ENCODE data around the gene AQP12B.

The AQP12B gene

DNA sequence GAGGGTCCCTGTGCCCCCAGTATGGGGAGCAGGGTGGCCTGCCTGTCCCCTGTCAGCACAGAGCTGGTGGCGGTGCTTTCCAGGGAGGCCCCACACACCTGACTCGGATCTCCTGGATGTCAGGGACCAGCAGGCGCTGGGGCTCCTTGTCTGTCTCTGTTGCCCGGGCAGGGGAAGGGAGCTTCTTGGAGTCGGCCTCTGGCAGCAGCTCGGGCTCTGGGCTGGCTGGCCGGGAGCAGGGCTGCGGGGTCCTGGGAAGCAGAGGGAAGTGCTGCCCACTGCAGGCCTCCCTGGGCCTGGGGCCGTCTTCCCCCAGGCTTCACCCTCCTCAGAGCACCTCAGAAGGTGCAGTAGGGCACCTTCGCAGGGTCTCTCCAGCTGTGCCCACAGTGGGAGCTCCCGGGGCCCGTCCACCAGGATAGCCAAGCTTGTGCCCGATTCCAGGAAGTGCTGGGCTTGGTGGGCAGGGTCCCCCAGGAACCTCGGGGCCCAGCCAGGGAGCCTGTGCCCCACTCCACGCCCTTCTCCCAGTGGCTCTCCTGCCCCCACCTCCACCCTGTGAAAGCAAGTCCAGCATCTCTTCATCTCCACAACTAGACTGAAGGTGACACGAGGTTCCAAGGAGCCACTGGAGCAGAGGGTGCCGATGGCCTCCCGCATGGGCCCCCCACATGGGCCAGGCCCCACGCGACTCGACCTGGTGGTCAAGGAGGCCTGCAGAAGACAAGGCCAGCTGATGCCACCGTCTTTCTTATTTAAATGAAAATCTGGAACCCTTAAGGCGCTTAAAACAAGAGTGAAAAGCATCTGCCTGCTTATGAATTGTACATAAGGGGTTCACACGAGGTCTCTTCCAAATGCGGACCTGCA, 37.2 kb upstream of the AQP12B start:
- in situ Hi-C loops (cut with MboI; ENCODE audit: low pct_unique_long_range_greater_than_20kb, low sequenced_read_pairs), result no loop called here
- no peak for DNase-seq

DNA sequence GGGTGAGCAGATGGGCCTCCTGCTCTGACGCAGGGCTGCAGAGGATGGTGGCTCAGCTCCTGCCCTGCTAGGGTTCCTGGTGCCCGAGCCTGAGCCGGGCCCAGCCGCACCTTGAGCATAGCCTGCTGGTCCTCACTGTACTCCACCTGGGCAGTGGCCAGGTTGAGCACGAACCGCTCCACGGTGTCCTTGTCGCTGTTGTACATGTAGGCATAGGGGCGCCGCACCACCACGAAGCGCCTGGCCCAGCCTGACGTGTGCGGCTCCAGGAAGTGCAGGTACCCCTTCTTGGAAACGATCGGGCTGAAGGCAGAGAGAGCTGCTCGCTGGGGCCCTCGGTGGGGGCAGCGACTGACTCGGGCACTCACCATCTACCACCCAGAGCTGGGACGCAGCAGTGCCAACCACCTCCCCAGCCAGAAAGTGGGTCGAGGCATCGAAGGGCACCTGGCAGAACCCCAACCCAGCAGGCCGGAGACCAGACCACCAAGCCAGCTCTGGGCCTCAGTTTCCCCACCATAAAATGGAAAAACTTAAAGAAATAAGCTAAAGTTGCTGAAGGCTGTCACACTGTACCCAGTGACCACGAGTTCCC, 36.3 kb upstream of the AQP12B start:
- no peak for DNase-seq
- in situ Hi-C loops (cut with MboI; ENCODE audit: low pct_unique_long_range_greater_than_20kb, low sequenced_read_pairs), result no loop called here

DNA sequence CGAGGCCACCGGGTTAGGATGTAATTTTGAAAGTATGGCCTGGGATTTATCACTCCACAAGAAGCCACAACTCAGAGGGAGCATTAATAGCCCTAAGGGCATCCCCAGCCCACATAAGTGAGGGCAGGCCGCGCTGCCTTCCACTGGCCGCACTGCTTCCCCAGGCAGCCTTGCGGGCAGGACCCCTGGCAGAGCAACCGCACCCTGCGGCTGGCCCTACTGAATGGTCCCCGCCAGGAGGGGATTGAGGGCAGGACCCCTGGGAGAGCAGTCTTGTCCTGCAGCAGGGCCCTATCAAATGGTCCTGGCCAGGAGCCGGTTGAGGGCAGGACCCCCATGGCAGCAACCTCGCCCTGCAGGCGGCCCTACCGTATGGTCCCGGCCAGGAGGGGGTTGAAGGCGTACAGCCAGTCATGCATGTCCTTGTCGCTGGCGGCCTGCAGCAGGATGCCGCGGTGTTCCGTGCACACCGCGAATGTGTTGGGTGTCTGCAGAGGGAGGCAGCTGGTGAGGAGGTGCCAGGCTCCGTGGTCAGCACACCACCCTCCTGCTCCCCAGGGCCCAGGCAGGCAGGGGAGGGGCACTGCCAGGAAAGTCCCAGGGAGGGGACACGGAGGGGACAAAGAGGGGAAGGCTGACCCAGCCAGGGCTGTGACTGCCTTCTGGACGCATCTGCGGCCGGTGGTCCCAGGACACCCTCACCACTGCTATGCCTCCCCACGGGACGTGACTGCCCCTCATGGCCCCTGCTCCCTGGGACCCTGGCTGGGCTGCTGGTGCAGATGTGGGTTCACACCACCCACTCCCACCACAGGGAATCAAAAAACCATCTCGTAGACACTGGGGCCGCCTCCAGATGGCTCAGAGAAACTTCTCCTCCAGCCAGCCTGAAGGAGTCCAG, 35.2 kb upstream of the AQP12B start:
- in situ Hi-C loops (cut with MboI; ENCODE audit: low pct_unique_long_range_greater_than_20kb, low sequenced_read_pairs), result no loop called here
- DNase-seq, result no peak

DNA sequence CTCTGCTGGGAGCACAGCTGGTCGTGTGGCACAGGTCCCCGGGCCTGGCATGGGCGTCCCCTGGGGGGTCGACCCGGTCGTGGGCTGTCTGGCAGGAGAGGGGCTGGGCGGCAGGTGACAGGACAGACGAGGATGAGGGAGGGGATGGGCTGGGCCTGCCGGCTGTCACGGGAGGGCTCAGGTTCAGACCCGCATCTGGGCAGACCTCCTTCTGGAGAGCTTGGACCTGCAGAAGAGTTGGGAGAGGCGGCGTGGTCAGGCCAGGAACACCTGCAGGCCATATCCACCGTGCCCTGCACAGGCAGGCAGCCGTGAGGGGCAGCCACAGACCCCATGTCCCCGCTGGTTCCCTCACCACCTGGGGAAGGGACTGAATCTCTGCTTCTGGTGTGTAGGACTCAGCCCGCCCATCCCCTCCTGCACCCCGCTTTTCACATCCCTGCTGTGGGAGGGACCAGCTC, 34.5 kb upstream of the AQP12B start:
- in situ Hi-C loops (cut with MboI; ENCODE audit: low pct_unique_long_range_greater_than_20kb, low sequenced_read_pairs), result no loop called here
- DNase-seq, result no peak

DNA sequence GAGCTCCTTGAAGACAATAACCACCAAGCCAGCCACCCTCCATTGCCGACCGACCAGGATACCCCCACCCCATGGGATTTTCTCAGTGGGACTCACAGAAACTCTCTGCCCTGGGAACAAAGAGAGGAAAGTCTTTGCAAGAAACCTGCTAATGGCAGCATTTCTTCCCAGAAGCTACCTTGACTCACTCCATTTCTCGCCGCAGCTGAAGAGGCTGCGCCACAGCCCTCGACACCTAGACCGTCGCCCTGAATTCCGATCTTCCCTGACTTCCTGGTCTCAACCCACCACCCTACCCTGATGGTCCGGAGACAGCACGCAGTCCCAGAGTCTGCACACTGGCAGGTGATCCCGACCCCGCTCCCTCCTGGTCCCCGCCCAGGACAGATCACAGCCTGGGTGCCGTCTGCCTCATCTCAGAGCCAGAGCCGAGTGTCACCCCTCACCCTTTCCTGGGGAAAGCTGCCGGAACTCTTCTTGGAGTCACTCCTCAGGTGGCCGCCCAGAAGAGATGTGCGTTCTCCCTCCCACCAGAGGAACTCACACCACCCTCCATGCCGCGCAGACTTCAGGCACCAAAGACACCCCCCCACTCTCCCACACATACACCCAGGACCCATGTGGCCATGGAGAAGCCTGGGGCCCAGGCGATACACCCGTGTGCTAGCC, 33.6 kb upstream of the AQP12B start:
- in situ Hi-C loops (cut with MboI; ENCODE audit: low pct_unique_long_range_greater_than_20kb, low sequenced_read_pairs), result no loop called here
- DNase-seq, result no peak

DNA sequence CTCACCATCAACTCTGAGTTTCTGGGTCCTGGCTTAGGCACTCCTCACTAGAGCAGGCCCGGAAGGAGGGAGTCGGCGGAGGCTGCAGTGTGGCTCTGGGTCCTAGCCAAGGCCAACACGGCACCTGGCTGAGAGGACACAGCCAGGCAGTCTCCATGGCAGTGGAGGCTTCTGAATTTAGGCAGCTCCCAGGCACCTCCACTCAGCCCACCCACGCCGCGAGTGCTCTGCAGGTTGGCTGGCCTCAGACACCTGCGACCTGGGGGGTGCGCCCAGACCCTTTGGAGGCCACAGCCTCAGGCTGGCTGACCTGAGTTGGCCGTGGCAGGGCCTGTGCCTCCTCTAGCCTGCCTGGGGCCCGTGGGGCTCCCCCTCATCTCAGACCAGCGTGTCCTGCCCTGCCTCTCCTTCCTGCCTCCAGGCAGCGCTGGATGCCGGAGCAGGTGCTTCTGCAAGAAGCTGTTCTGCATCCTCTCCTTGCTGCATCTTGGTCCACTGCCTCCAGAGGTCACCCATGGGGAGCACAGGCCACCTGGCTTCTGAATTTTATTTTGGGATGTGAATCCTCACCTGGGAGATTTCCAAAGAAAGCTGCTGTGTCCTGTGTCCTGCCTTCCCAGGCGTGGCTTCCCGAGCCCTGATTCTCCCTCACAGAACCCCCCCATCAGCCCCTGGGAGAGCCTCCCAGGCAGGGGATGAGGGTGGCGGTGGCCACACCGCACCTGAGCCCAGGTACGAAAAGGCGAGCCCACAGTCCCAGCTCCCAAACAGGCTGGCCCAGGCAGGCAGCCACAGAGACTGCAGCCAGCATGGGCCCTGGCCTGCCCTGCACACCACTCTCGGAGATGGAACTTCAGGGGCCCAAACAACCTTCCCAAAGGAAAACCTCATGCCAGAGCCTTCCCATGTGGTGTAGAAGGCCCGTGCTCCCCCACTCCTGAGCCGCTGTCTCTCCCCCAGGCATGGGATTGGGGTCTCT, 32.4 kb upstream of the AQP12B start:
- no peak for DNase-seq
- in situ Hi-C loops (cut with MboI; ENCODE audit: low pct_unique_long_range_greater_than_20kb, low sequenced_read_pairs), result no loop called here

DNA sequence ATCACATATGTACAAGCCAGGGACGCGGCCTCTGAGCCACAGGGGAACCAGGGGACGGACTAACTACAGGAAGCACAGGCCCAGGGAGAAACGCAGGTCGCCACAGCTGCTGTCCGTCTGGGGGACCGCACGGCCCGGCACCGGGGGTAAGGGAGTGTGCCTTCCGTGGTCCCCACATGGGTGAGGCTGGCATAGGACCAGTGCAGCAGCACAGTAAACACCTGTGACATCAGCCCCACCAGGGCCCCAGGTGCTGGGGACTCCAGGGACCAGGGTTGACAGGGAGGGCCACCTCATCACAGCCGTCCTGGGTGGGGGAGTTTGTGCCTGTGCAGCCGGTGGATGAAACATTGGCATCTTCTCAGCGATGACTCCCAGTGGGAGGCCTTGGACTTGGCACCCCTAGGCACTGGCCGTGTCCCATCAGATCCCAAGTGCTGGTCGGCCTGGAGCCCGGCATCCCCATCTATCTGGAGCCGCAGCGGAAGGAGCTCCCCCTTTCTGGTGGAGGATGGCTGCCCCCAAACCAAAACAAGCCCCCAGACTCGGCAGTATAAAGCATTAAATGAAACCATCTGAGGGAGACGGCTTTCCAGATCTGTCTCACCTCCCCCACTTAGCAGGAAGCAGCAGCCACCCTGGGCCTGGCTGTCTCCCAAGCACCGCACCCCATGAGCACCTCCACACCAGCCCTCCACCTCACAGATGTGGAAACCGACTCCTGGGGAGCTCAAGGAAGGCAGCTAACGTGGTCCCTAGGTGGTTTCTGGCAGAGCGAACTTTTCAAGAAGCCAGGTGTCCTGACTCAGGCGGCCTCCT, 31.5 kb upstream of the AQP12B start:
- in situ Hi-C loops (cut with MboI; ENCODE audit: low pct_unique_long_range_greater_than_20kb, low sequenced_read_pairs), result no loop called here
- DNase-seq, result no peak

DNA sequence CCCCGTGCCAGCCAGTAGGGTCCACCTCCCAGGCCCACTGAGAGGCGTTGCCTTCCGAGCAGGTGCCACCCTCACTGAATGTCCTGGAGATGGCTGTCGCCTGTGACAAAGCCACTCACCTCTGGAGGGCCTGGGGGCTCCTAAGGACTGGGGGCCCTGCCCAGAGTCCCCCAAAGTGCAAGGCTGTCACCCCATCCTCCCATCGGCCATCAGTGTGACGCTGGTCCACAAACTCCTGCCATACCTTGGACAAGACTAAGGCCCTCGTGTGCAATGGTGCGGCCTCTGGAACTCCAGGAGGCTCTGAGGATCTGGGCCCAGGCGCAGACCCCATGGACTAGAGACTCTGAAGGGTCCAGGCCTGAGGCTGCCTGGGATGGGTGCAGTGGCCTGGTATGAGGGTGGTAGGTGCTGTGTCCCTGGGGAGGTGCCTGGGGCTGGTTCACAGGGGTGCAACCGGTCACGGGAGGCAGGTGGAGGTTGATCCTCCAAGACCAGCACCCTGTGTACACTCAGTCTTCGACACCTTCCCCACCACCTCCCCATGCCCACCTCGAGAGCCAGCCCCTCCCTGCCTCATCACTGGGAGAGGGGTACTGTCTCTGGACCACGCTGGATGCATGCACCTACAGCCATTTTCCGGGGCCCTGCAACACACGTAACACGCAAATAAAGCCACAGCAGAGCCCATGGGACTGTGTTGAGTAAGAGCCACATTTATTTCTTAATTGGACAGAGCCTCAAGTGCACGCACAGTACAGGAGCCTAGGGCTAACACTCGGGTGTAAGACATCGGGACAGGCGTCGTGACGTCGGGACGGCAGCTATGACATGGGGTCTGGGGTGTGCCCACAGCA, 30.6 kb upstream of the AQP12B start:
- DNase-seq, result no peak
- in situ Hi-C loops (cut with MboI; ENCODE audit: low pct_unique_long_range_greater_than_20kb, low sequenced_read_pairs), result no loop called here

DNA sequence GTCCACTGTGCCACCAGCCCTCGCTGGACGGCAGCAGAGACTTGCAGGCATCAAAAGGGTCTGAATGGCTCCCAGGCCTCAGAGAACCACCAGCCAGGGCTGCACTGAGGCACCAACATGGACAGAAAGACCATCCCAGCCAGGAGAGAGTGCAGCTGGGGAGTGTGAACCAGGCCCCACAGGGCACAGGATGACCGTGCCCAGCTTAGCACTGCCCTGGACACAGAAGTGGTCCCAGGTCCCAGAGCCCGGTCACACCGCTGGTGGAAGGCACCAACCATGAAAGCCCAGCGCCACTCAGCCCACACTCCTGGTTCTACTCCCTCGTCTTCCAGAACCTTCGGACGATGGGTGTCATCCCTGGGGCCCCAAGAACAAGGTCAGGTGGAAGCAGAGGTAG, 29.4 kb upstream of the AQP12B start:
- DNase-seq, result no peak
- in situ Hi-C loops (cut with MboI; ENCODE audit: low pct_unique_long_range_greater_than_20kb, low sequenced_read_pairs), result no loop called here

DNA sequence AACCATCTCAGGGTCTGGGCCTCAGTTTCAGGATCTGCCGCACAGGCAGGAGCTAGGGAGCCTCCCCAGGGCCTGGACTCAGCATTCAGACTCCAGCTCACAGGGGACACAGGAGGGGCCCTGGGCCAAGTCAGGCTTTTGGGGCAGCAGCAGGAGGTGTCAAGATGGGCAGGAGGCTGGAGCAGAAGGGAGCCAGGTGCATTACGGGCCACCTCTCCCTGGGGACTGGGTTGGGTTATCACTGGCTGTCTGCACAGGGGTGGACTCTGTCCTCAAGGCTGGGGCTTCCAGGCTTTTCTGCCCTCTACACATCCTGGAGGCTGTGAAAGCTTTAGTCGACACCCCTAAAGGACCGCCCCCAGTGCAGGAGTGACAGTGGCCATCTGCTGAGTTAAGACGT, 29.0 kb upstream of the AQP12B start:
- DNase-seq, result no peak
- in situ Hi-C loops (cut with MboI; ENCODE audit: low pct_unique_long_range_greater_than_20kb, low sequenced_read_pairs), result no loop called here

DNA sequence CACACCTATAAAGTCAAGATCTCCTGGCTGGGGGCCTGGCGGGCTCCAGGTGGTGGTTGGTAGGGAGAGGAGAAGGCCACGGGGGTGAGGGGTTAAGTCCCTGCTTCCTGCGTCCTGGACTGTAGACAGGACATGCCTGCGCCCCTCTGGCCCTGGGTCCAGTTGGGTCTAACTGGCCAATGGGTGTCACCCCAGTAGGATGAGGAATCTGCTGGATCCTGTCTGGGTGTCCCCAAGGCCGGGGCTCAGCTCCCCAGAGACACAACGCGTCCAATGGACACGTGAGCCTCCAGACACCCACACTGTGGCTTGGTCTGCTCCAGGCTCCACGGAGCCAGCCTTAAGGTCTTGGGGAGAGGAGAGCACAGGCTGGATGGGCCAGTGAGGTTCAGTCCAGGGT, 28.6 kb upstream of the AQP12B start:
- DNase-seq, result no peak
- in situ Hi-C loops (cut with MboI; ENCODE audit: low pct_unique_long_range_greater_than_20kb, low sequenced_read_pairs), result no loop called here

DNA sequence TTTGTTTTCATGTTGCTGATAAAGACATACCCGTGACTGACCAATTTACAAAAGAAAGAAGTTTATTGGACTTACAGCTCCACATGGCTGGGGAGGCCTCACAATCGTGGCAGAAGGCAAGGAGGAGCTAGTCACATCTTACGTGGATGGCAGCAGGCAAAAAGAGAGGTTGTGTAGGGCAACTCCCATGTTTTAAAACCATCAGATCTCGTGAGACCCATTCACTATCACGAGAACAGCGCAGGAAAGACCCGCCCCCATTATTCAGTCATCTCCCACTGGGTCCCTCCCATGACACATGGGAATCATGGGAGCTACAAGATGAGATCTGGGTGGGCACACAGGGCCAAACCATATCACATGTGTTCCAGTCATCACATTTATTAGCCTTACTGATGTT, 25.8 kb upstream of the AQP12B start:
- in situ Hi-C loops (cut with MboI; ENCODE audit: low pct_unique_long_range_greater_than_20kb, low sequenced_read_pairs), result no loop called here
- DNase-seq, result no peak

DNA sequence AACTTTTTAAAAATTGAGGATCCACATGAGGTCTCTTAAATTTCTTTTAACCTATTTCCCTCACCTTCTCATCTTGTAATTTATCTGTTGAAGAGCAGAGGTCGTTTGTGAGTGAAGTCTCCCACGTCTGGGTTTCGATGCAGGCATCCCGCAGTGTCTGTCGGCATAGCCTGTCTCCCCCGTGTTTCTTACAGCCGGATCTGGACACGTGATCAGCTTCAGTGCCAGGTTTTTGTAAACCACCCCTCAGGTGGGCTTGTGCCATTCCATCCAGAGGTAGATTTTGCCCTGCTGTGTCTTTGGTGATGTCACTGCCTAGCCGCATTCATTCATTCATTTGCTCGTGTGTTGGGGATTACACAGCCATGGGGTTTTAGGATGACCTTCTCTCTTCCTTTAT, 25.1 kb upstream of the AQP12B start:
- in situ Hi-C loops (cut with MboI; ENCODE audit: low pct_unique_long_range_greater_than_20kb, low sequenced_read_pairs), result no loop called here

DNA sequence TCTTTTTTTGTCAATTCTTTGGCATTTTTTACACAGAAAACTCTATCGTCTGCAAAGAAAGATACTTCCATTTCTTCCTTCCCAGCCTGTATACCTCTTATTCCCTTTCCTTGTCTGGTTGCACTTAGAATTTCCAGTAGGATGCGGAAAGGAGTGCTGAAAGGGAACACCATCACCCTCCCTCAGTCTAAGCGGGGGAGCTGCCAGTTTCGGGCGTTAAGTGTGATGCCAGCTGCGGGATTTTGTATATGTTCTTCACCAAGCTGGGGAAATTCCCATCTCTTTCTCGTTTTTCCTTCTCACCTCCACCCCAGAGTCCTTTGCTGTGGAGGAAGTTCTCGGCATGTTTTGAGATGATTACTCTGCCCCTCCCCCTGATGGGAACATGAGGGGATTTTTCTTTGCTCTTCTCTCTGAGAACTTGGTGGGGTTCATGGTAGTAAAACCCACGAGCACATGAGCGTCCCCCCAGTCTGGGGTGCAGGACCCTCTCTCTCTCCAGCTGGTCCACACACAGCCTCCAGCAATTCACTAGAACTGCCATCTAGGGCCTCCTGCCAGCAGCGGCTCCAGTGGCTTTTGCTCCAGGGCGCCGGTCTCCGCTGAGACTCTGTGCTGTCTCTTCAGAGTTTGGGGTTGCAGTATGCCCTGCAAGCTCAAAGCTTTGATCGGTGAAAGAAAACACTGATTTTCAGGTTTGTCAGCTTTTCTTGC, 24.5 kb upstream of the AQP12B start:
- in situ Hi-C loops (cut with MboI; ENCODE audit: low pct_unique_long_range_greater_than_20kb, low sequenced_read_pairs), result no loop called here
- no peak for DNase-seq

More for the DNA sequence above, 25.1 kb upstream of the AQP12B start:
- no peak for DNase-seq

DNA sequence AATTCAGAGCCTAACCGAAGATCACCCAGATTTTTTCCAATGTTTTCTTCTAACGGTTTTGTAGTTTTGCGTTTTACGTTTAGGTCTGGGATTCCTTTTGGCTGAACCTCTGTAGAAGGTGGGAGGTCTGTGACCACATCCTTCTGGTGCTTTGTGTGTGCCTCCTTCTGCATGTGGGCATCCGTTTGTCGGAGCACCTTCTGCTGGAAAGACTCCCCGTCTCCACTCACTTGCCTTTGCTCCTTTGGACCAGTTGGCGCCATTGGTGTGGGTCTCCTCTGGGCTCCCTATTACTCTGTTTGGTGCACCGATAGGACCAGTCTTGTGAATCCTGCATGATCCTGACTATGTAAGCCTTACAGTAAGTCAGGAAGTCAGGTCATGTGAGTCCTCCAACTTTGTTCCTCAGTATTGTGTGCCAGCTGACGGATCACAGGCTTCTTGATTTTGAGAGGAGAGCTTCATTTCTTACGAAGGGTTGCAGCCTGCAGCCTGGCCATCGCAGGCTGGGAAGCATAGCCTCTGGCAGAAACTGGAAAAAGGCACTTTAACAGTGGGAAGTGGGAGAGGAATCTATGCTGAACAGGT, 22.6 kb upstream of the AQP12B start:
- no peak for DNase-seq
- in situ Hi-C loops (cut with MboI; ENCODE audit: low pct_unique_long_range_greater_than_20kb, low sequenced_read_pairs), result no loop called here

DNA sequence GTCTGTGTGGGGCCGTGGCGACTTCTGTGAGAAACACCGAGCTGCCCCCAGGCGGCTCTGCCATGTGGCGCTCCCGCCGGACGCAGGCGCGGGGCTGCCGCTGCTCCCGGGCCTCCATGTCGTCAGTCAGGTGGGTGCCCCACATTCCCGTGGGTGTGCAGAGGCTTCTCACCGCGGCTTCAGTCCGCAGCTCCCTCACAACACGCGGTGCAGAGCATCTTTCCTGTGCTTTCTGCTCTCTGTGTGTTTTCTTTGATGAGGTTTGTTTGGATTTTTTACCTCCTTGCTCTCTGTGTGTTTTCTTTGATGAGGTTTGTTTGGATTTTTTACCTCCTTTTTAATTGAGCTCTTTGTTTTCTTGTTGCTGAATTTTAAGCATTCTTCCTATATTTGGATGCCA, 22.0 kb upstream of the AQP12B start:
- in situ Hi-C loops (cut with MboI; ENCODE audit: low pct_unique_long_range_greater_than_20kb, low sequenced_read_pairs), result no loop called here
- no peak for DNase-seq
